Ovary (tissue), 9 donors: ENCODE results near the gene VSTM5. TPM values are rescaled to one million over a fixed set of nuclear protein-coding genes. Genes with fewer than 3 reads are reported as not detected.

ENCODE experiments used
- DNase-seq, 5 donors: peaks; one replicate each; pipeline ENCODE4 v3.0.0-alpha.2; 2019 to 2020
- H3K27ac ChIP-seq, 2 donors: fragments of 200-600 bp; one replicate each; pipeline versions ENCODE4 v1.5.1 to v1.8.0; 2019 to 2022
- H3K27me3 ChIP-seq: fragments of 200-600 bp; one replicate; pipeline ENCODE4 v1.8.0; 2022
- H3K36me3 ChIP-seq: fragments of 200-600 bp; sonication (generic); one replicate; pipeline ENCODE4 v1.5.1; 2019
- H3K4me1 ChIP-seq: one replicate; pipeline ENCODE4 v1.8.1; 2013; ENCODE audit warnings: mild to moderate bottlenecking, moderate library complexity; ENCODE audit not compliant: insufficient read depth
- H3K4me3 ChIP-seq: fragments of 200-600 bp; sonication (generic); one replicate; pipeline ENCODE4 v1.5.1; 2017
- H3K9me3 ChIP-seq, 2 donors: fragments of 200-600 bp in 1 of 2; sonication (generic) in 1 of 2; one replicate each; pipeline versions ENCODE4 v1.5.1 to v1.8.1; 2013 to 2019; ENCODE audit warnings: mild to moderate bottlenecking in 1 of 2, moderate library complexity in 1 of 2
- EP300 ChIP-seq: sonication (generic); formaldehyde crosslinking; IDR thresholded peaks from one replicate; pipeline ENCODE4 v1.6.1; 2017; ENCODE audit warnings: antibody characterized with exemption
- POLR2A ChIP-seq: fragments of 450-650 bp; IDR thresholded peaks from one replicate; pipeline ENCODE4 v1.6.1; 2017; ENCODE audit warnings: antibody characterized with exemption, mild to moderate bottlenecking, moderate library complexity
- WGBS, 3 donors: extraction: QIAGEN DNeasy Blood & Tissue Kit in 1 of 3; methylation state at CpG; one replicate each; pipeline versions ENCODE4 v1.1.5 to v1.1.7; 2013 to 2017; 5-methylcytosine and 5-hydroxymethylcytosine counted together
- intact Hi-C, 4 donors: fragments of 100-400 bp; cut with DNase I; formaldehyde crosslinking; loops; one replicate each; pipeline versions ENCODE4 v1.11.0 to v1.15.1; 2022 to 2023
- polyA plus RNA-seq, 2 donors: library from polyadenylated mRNA; stranded (reverse); fragments of 200-250 nt in 1 of 2; fragments of 350-450 nt in 1 of 2; fragmentation: Illumina TruSeq in 1 of 2; extraction: RNeasy Lipid Tissue Mini Kit (QIAGEN cat#74804) in 1 of 2; gene quantifications; one replicate each; pipeline ENCODE4 v1.2.3, GENCODE V29; 2013 to 2014
- total RNA-seq, 7 donors: library from RNA; depleted of rRNA in 2 of 7; stranded (reverse); fragments of >200 nt in 2 of 7; fragmentation: NEBNext Ultra II Directional in 3 of 7; extraction: Animal tissue kit (Norgen Biotek cat#: 25700) in 3 of 7; gene quantifications; one replicate each; pipeline versions ENCODE4 v1.1.0 to v1.2.4, GENCODE V29; 2016 to 2023
- TF ChIP-seq, protein P1 (sequence below), 3 donors: fragments of 450-650 bp in 2 of 3; fragments of 200-600 bp in 1 of 3; IDR thresholded peaks; one replicate each; pipeline versions ENCODE4 v1.5.1 to v1.8.0; 2016 to 2022; ENCODE audit warnings: antibody characterized with exemption in 3 of 3, mild to moderate bottlenecking in 1 of 3
- donor health status: DM: no; HTN: no; CAD: no; lungs with moderate emphysema.
- donor health status: DM: no; HTN: no; CAD: no.
- donor health status: Bipolar disorder and iron deficiency.
- donor health status: DM: yes; HTN: yes; CAD: no.
- donor health status: DM: no; HTN: no; CAD: no.
- donor health status: DM: yes; HTN: yes; CAD: no.

The VSTM5 gene
- total and polyA plus RNA-seq, 9 donors: 0.11 to 0.87 (median 0.25) TPM; not detected in 3

DNA sequence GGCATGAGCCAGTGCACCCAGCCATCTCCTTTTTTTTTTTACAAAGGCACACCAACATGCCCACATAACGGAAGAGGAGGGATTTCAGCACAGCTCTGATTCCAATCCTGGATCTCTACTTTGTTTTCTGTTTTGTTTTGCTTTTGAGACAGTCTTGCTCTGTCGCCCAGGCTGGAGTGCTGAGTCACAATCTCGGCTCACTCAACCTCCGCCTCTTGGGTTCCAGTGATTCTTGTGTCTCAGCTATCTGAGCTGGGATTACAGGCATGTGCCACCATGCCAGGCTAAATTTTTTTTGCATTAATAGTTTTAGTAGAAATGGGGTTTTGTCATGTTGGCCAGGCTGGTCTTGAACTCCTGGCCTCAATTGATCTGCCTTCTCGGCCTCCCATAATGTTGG, 28.1 kb downstream of the VSTM5 start:
- no peaks in the 10 kb centered on the region for H3K9me3 ChIP-seq
- H3K4me1 ChIP-seq: no peaks in the 10 kb centered on the region
- H3K27ac ChIP-seq: no peak overlapping the region
- TF ChIP-seq POLR2A: no peak
- no peak for TF ChIP-seq EP300
- TF ChIP-seq, protein P1, sequence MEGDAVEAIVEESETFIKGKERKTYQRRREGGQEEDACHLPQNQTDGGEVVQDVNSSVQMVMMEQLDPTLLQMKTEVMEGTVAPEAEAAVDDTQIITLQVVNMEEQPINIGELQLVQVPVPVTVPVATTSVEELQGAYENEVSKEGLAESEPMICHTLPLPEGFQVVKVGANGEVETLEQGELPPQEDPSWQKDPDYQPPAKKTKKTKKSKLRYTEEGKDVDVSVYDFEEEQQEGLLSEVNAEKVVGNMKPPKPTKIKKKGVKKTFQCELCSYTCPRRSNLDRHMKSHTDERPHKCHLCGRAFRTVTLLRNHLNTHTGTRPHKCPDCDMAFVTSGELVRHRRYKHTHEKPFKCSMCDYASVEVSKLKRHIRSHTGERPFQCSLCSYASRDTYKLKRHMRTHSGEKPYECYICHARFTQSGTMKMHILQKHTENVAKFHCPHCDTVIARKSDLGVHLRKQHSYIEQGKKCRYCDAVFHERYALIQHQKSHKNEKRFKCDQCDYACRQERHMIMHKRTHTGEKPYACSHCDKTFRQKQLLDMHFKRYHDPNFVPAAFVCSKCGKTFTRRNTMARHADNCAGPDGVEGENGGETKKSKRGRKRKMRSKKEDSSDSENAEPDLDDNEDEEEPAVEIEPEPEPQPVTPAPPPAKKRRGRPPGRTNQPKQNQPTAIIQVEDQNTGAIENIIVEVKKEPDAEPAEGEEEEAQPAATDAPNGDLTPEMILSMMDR (IDR thresholded peaks at IDR 0.05): no peak
- no peaks in the 10 kb centered on the region for H3K27me3 ChIP-seq
- DNase-seq: no peak
- no peak overlapping the region for H3K4me3 ChIP-seq
- intact Hi-C loops: no loop called here
- no peaks in the 10 kb centered on the region for H3K36me3 ChIP-seq
- 69 to 86% (median 76%) methylated on average over 5 of the region's 5 CpGs for WGBS, 3 donors

DNA sequence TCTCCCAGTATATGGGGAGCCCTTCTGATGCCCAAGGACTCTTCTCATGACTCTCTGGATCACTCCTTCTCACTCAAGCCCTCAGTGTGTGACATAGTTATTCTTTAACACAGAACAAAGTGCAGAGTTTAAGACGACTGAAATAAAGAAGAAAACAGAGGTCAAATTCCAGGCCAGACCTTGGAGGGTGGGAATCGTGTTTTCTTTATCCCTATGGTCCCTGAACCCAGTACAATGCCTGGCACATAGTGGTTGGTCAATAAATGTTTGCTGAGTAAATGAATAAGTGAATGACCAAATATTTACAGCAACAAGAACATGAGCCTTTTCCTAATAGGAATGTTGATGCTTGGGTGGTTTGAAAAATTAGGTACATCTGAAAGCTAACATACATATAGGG, 28.8 kb downstream of the VSTM5 start:
- 34 to 51% (median 49%) methylated on average over 2 of the region's 2 CpGs for WGBS, 3 donors
- Histone ChIP-seq H3K36me3 (no peaks in the 10 kb centered on the region), H3K9me3 (no peaks in the 10 kb centered on the region), H3K4me1 (no peaks in the 10 kb centered on the region), H3K27ac (no peak overlapping the region), H3K27me3 (no peaks in the 10 kb centered on the region), H3K4me3 (no peak overlapping the region)
- intact Hi-C loops: no loop called here
- no peak for DNase-seq
- TF ChIP-seq POLR2A (no peak), EP300 (no peak)
- TF ChIP-seq, protein P1 (IDR thresholded peaks at IDR 0.05): no peak

DNA sequence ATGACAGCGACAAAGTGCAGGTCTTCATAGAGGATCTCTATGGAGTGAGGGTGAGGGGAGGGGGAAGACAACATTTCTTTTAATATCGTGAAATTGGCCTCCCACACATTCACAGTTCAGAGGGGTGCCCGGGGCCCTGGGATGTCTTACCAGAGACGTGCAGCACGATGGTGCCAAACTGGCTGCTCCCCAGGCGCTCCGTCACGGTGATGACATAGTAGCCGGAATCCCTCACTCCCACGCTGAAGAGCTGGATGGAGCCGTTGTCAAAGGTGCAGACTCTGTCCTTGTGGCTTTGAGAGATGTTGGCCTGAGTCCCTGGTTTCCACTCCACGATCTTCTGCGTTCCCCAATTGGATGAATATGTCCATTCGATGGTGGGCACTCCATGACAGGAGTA, 29.6 kb downstream of the VSTM5 start:
- no peak for DNase-seq
- Histone ChIP-seq H3K4me1 (no peaks in the 10 kb centered on the region), H3K27me3 (no peaks in the 10 kb centered on the region), H3K36me3 (no peaks in the 10 kb centered on the region), H3K4me3 (no peak overlapping the region), H3K9me3 (no peaks in the 10 kb centered on the region), H3K27ac (no peak overlapping the region)
- 80 to 82% (median 82%) methylated on average over 14 of the region's 14 CpGs for WGBS, 3 donors
- intact Hi-C loops: no loop called here
- TF ChIP-seq POLR2A (no peak), EP300 (no peak)
- TF ChIP-seq, protein P1 (IDR thresholded peaks at IDR 0.05): no peak

DNA sequence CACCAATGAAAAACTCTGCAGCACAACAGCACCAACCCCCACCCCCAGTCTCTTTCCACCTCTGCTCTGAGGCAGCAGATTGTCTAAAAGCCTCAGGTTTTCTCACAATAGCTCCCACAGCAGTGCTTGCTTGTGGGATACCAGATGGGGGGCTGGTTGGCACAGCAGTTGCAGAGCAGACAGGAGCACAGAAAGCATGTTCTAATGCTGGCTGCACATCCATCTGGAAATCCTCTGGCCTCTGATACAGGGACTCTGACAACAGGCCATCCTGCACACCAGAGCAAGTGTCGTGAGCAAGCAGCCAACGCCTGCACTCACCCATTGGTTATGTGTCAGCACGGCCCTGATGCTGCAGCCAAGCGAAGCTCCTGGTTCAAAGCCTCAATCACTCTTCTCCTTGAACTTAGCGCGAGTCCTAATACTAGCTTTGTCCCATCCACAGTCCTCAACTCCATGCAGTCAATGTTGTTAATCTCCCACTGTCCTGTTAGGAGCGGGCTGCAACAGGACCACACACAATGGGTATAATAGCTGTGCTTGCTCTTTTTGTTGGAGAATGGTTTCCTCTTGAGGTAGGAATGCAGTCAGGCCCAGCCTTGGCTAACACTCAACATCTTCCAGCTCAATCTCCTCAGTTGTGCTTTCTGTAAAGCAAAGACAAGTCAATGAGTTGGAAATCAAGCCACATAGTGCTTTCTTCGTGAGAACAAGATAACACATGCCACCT, 30.3 kb downstream of the VSTM5 start:
- WGBS, 3 donors: 79 to 86% (median 85%) methylated on average over 8 of the region's 8 CpGs
- no peak overlapping the region for H3K27ac ChIP-seq

More for the DNA sequence above, 30.3 kb downstream of the VSTM5 start:
- no peak for DNase-seq
- Histone ChIP-seq H3K4me3 (no peak overlapping the region), H3K27me3 (no peaks in the 10 kb centered on the region), H3K4me1 (no peaks in the 10 kb centered on the region), H3K36me3 (no peaks in the 10 kb centered on the region), H3K9me3 (no peaks in the 10 kb centered on the region)
- intact Hi-C loops: no loop called here
- no peak for TF ChIP-seq POLR2A
- no peak for TF ChIP-seq EP300
- TF ChIP-seq, protein P1 (IDR thresholded peaks at IDR 0.05): no peak
